OCI-LY1 (cell line): ENCODE measurements around the gene CTNND2.

Source experiments
- CTCF ChIP-seq: fragments of 200-600 bp; sonication (generic), shearing (Covaris generic); IDR thresholded peaks from 2 replicates; pipeline ENCODE4 v1.5.1; 2017; ENCODE audit warnings: mild to moderate bottlenecking, antibody characterized with exemption, low read length, moderate library complexity, mixed read lengths
- EZH2 ChIP-seq: fragments of 200-600 bp; sonication (generic), shearing (Covaris generic); IDR thresholded peaks from 2 replicates; pipeline ENCODE4 v1.8.0; 2017; ENCODE audit warnings: borderline replicate concordance, mixed run types, mild to moderate bottlenecking, antibody characterized with exemption, low read length, moderate library complexity, mixed read lengths

- no peak for TF ChIP-seq CTCF
- TF ChIP-seq EZH2, result no peak
Observed at GRCh38 chr5:11679676-11680075, 224.6 kb downstream of the CTNND2 start.
